GM18861 (cell line): ENCODE data around the gene KCNA2.

Source experiments
- ATAC-seq: cut with Tn5 transposase; IDR thresholded peaks from one replicate; pipeline ENCODE4 v1.9.1; 2021; ENCODE audit not compliant: unreplicated experiment

The KCNA2 gene

GRCh38 chr1:110573314-110573713 lies 32.8 kb downstream of the KCNA2 start:
- ATAC-seq: no peak

- no peak for ATAC-seq
These were observed 33.4 kb downstream of the KCNA2 start for GRCh38 chr1:110572751-110573150.

- no peak for ATAC-seq
These were observed 35.3 kb downstream of the KCNA2 start for GRCh38 chr1:110570901-110571300.

GRCh38 chr1:110570307-110570706 lies 35.9 kb downstream of the KCNA2 start:
- ATAC-seq: no peak

- no peak for ATAC-seq
These were observed 39.3 kb downstream of the KCNA2 start for GRCh38 chr1:110566836-110567235.

GRCh38 chr1:110565565-110565964 lies 40.6 kb downstream of the KCNA2 start:
- no peak for ATAC-seq

- no peak for ATAC-seq
These were observed 43.1 kb downstream of the KCNA2 start for GRCh38 chr1:110563089-110563488.

GRCh38 chr1:110561596-110561995 lies 44.6 kb downstream of the KCNA2 start:
- no peak for ATAC-seq

- ATAC-seq: no peak
These were observed 47.0 kb downstream of the KCNA2 start for GRCh38 chr1:110559157-110559556.

- no peak for ATAC-seq
These were observed 48.7 kb downstream of the KCNA2 start for GRCh38 chr1:110557481-110557880.

GRCh38 chr1:110556471-110556807 lies 49.7 kb downstream of the KCNA2 start:
- ATAC-seq: no peak

GRCh38 chr1:110555807-110556470 lies 50.2 kb downstream of the KCNA2 start:
- ATAC-seq: no peak

- no peak for ATAC-seq
These were observed 51.0 kb downstream of the KCNA2 start for GRCh38 chr1:110554871-110555801.

GRCh38 chr1:110551278-110551809 lies 54.8 kb downstream of the KCNA2 start:
- no peak for ATAC-seq

GRCh38 chr1:110549831-110550230 lies 56.3 kb downstream of the KCNA2 start:
- no peak for ATAC-seq

- no peak for ATAC-seq
These were observed 57.8 kb downstream of the KCNA2 start for GRCh38 chr1:110548381-110548780.

GRCh38 chr1:110547017-110547416 lies 59.1 kb downstream of the KCNA2 start:
- no peak for ATAC-seq

GRCh38 chr1:110545492-110545891 lies 60.7 kb downstream of the KCNA2 start:
- no peak for ATAC-seq

GRCh38 chr1:110544753-110545152 lies 61.4 kb downstream of the KCNA2 start:
- no peak for ATAC-seq
